GM23248 (cell line): Measurements from ENCODE around the gene GRM7. TPM values are rescaled to one million over a fixed set of nuclear protein-coding genes. Genes with fewer than 3 reads are reported as not detected.

ENCODE experiments used
- DNase-seq: peaks from one replicate; pipeline ENCODE4 v3.0.0-alpha.2; 2015
- H2AFZ ChIP-seq: fragments of 200-600 bp; sonication (generic); 2 replicates; pipeline ENCODE4 v1.6.1; 2016; ENCODE audit warnings: antibody characterized with exemption
- H3F3A ChIP-seq: fragments of 200-600 bp; sonication (generic); 2 replicates; pipeline ENCODE4 v1.6.1; 2016; ENCODE audit warnings: mild to moderate bottlenecking, antibody characterized with exemption, mixed run types; ENCODE audit not compliant: insufficient read depth
- H3K27ac ChIP-seq: fragments of 200-600 bp; sonication (generic); 2 replicates; pipeline ENCODE4 v1.5.1; 2016; ENCODE audit warnings: mild to moderate bottlenecking
- H3K27me3 ChIP-seq: fragments of 200-600 bp; sonication (generic); replicated peaks from 2 replicates; pipeline ENCODE4 v1.6.1; 2016; ENCODE audit warnings: mild to moderate bottlenecking; ENCODE audit not compliant: insufficient read depth
- H3K36me3 ChIP-seq: fragments of 200-600 bp; sonication (generic); 2 replicates; pipeline ENCODE4 v1.6.1; 2016; ENCODE audit warnings: low read depth, mild to moderate bottlenecking
- H3K4me1 ChIP-seq: fragments of 200-600 bp; sonication (generic); 2 replicates; pipeline ENCODE4 v1.6.1; 2016; ENCODE audit warnings: mild to moderate bottlenecking; ENCODE audit not compliant: insufficient read depth
- H3K4me2 ChIP-seq: fragments of 200-600 bp; sonication (generic); one replicate; pipeline ENCODE4 v1.6.1; 2016; ENCODE audit warnings: mild to moderate bottlenecking; ENCODE audit not compliant: unreplicated experiment
- H3K4me3 ChIP-seq: fragments of 200-600 bp; sonication (generic); 2 replicates; pipeline ENCODE4 v1.5.1; 2016; ENCODE audit warnings: mild to moderate bottlenecking
- H3K79me2 ChIP-seq: fragments of 200-600 bp; sonication (generic); 2 replicates; pipeline ENCODE4 v1.6.1; 2016; ENCODE audit warnings: mild to moderate bottlenecking; ENCODE audit not compliant: insufficient read depth
- H3K9ac ChIP-seq: fragments of 200-600 bp; sonication (generic); 2 replicates; pipeline ENCODE4 v1.6.1; 2016; ENCODE audit warnings: mild to moderate bottlenecking
- H3K9me2 ChIP-seq: fragments of 200-600 bp; sonication (generic); 2 replicates; pipeline ENCODE4 v1.6.1; 2016; ENCODE audit warnings: mixed run types, mild to moderate bottlenecking, moderate library complexity; ENCODE audit not compliant: insufficient read depth
- H3K9me3 ChIP-seq: fragments of 200-600 bp; sonication (generic); one replicate; pipeline ENCODE4 v1.6.1; 2017; ENCODE audit warnings: low read depth
- H4K20me1 ChIP-seq: fragments of 200-600 bp; sonication (generic); 2 replicates; pipeline ENCODE4 v1.6.0; 2016; ENCODE audit not compliant: insufficient read depth
- EZH2 ChIP-seq: fragments of 200-600 bp; sonication (generic); IDR thresholded peaks from 2 replicates; pipeline ENCODE4 v1.6.1; 2018; ENCODE audit warnings: antibody characterized with exemption, mild to moderate bottlenecking; ENCODE audit not compliant: insufficient read depth, poor library complexity, severe bottlenecking
- EZH2phosphoT487 ChIP-seq: fragments of 200-600 bp; sonication (generic); IDR thresholded peaks from 2 replicates; pipeline ENCODE4 v1.6.1; 2018; ENCODE audit warnings: antibody characterized with exemption, moderate library complexity, mild to moderate bottlenecking, low read depth; ENCODE audit not compliant: insufficient read depth
- WGBS, 2 experiments: methylation state at CpG; one replicate each; pipeline ENCODE4 v1.1.6; 2015 to 2017; ENCODE audit warnings: low lambda C conversion rate in 2 of 2, low coverage in 1 of 2; ENCODE audit errors: missing lambda C conversion rate in 2 of 2; 5-methylcytosine and 5-hydroxymethylcytosine counted together
- in situ Hi-C: fragments of 300-500 bp; cut with MboI; formaldehyde crosslinking; loops from 2 replicates; pipeline ENCODE4 v1.15.0; 2020
- polyA plus RNA-seq: library from polyadenylated mRNA; unstranded; fragments of >200 nt; fragmentation: Nextera tagmentation; extraction: Ambion mirVana; gene quantifications from 2 replicates; pipeline ENCODE4 v1.2.1, GENCODE V29; 2016
- total RNA-seq: library from RNA; depleted of rRNA; stranded (reverse); fragments of >200 nt; shearing (Covaris generic); gene quantifications from 2 replicates; pipeline ENCODE4 v1.2.3, GENCODE V29; 2014

Gene GRM7
- total and polyA plus RNA-seq, 2 experiments from 2014 or later, result not detected

- H3K27ac ChIP-seq, result no peak overlapping the region
- TF ChIP-seq EZH2phosphoT487, result no peak
- TF ChIP-seq EZH2, result no peak
- H3K36me3 ChIP-seq, result no peaks in the 10 kb centered on the region
- DNase-seq, result no peak
- H3K27me3 ChIP-seq, result no peaks in the 10 kb centered on the region
- H3K79me2 ChIP-seq, result no peaks in the 10 kb centered on the region
- H3K4me3 ChIP-seq, result no peak overlapping the region
- in situ Hi-C loops, result no loop called here
- no peak overlapping the region for H2AFZ ChIP-seq
- no peaks in the 10 kb centered on the region for H3K4me1 ChIP-seq
- no peak overlapping the region for H3K4me2 ChIP-seq
- WGBS, 2 experiments, result 29 to 36% methylated on average over 2 of the region's 2 CpGs
- no peaks in the 10 kb centered on the region for H4K20me1 ChIP-seq
- no peaks in the 10 kb centered on the region for H3F3A ChIP-seq
- no peaks in the 10 kb centered on the region for H3K9me3 ChIP-seq
- H3K9ac ChIP-seq, result no peak overlapping the region
- no peaks in the 10 kb centered on the region for H3K9me2 ChIP-seq
These were observed 340.9 kb downstream of the GRM7 start for GRCh38 chr3:7201784-7202183.

- H3F3A ChIP-seq, result no peaks in the 10 kb centered on the region
- H3K9ac ChIP-seq, result no peak overlapping the region
- no peak for DNase-seq
- WGBS, 2 experiments, result 17 to 18% methylated on average over 5 of the region's 5 CpGs
- H3K4me3 ChIP-seq, result no peak overlapping the region
- no peaks in the 10 kb centered on the region for H3K27me3 ChIP-seq
- H3K27ac ChIP-seq, result no peak overlapping the region
- no peak for TF ChIP-seq EZH2
- no peak for TF ChIP-seq EZH2phosphoT487
- H3K36me3 ChIP-seq, result no peaks in the 10 kb centered on the region
- in situ Hi-C loops, result no loop called here
- no peaks in the 10 kb centered on the region for H3K9me2 ChIP-seq
- H3K4me1 ChIP-seq, result no peaks in the 10 kb centered on the region
- H3K79me2 ChIP-seq, result no peaks in the 10 kb centered on the region
- no peaks in the 10 kb centered on the region for H3K9me3 ChIP-seq
- H4K20me1 ChIP-seq, result no peaks in the 10 kb centered on the region
- H2AFZ ChIP-seq, result no peak overlapping the region
- no peak overlapping the region for H3K4me2 ChIP-seq
These were observed 343.3 kb downstream of the GRM7 start for GRCh38 chr3:7203969-7204847.

GRCh38 chr3:7204848-7205156 lies 343.9 kb downstream of the GRM7 start:
- H3K4me1 ChIP-seq, result no peaks in the 10 kb centered on the region
- no peaks in the 10 kb centered on the region for H3K27me3 ChIP-seq
- no peak overlapping the region for H3K27ac ChIP-seq
- H3K9me2 ChIP-seq, result no peaks in the 10 kb centered on the region
- H3K4me3 ChIP-seq, result no peak overlapping the region
- H3K79me2 ChIP-seq, result no peaks in the 10 kb centered on the region
- TF ChIP-seq EZH2, result no peak
- no peak for TF ChIP-seq EZH2phosphoT487
- H3F3A ChIP-seq, result no peaks in the 10 kb centered on the region
- no peak overlapping the region for H3K4me2 ChIP-seq
- H2AFZ ChIP-seq, result no peak overlapping the region
- H3K36me3 ChIP-seq, result no peaks in the 10 kb centered on the region
- no peaks in the 10 kb centered on the region for H3K9me3 ChIP-seq
- H3K9ac ChIP-seq, result no peak overlapping the region
- in situ Hi-C loops, result no loop called here
- 3 to 5% methylated on average over 2 of the region's 2 CpGs for WGBS, 2 experiments
- no peaks in the 10 kb centered on the region for H4K20me1 ChIP-seq
- DNase-seq, result no peak

- in situ Hi-C loops, result no loop called here
- 5 to 11% methylated on average over 4 of the region's 4 CpGs for WGBS, 2 experiments
- no peak overlapping the region for H3K27ac ChIP-seq
- H2AFZ ChIP-seq, result no peak overlapping the region
- TF ChIP-seq EZH2, result no peak
- TF ChIP-seq EZH2phosphoT487, result no peak
- H4K20me1 ChIP-seq, result no peaks in the 10 kb centered on the region
- no peaks in the 10 kb centered on the region for H3K4me1 ChIP-seq
- DNase-seq, result no peak
- H3F3A ChIP-seq, result no peaks in the 10 kb centered on the region
- H3K27me3 ChIP-seq, result no peaks in the 10 kb centered on the region
- H3K9ac ChIP-seq, result no peak overlapping the region
- H3K36me3 ChIP-seq, result no peaks in the 10 kb centered on the region
- no peaks in the 10 kb centered on the region for H3K9me3 ChIP-seq
- no peaks in the 10 kb centered on the region for H3K9me2 ChIP-seq
- no peak overlapping the region for H3K4me3 ChIP-seq
- H3K4me2 ChIP-seq, result no peak overlapping the region
- H3K79me2 ChIP-seq, result no peaks in the 10 kb centered on the region
These were observed 344.6 kb downstream of the GRM7 start for GRCh38 chr3:7205535-7205934.

- Histone ChIP-seq H3K27me3 (no peaks in the 10 kb centered on the region), H3K79me2 (no peaks in the 10 kb centered on the region), H4K20me1 (no peaks in the 10 kb centered on the region), H3K27ac (no peak overlapping the region), H3K4me3 (no peak overlapping the region), H3K9me2 (no peaks in the 10 kb centered on the region), H3K4me2 (no peak overlapping the region), H3K4me1 (no peaks in the 10 kb centered on the region), H2AFZ (no peak overlapping the region), H3K36me3 (no peaks in the 10 kb centered on the region), H3K9ac (no peak overlapping the region), H3F3A (no peaks in the 10 kb centered on the region), H3K9me3 (no peaks in the 10 kb centered on the region)
- TF ChIP-seq EZH2 (no peak), EZH2phosphoT487 (no peak)
- no peak for DNase-seq
- in situ Hi-C loops, result no loop called here
- 30 to 39% methylated on average over 4 of the region's 4 CpGs for WGBS, 2 experiments
These were observed 345.0 kb downstream of the GRM7 start for GRCh38 chr3:7205962-7206361.
